Activated CD8-positive, alpha-beta T cell treated with anti-CD3 and anti-CD28 coated beads for 36 hours (primary cell): ENCODE measurements around the gene OLFML3. TPM values are rescaled to one million over a fixed set of nuclear protein-coding genes. Genes with fewer than 3 reads are reported as not detected.
A peak's percentile ranks its signal among the peaks of the same experiment; 100 is the strongest.

Experiments
- ATAC-seq: fragments of 200-7000 bp; cut with Tn5 transposase; one replicate; pipeline ENCODE4 v1.10.0; 2021; ENCODE audit warnings: mild to moderate bottlenecking, moderate library complexity
- CTCF ChIA-PET: fragments of 350-600 bp; sonication (Branson Sonifier 250); formaldehyde crosslinking; loops from one replicate; lab custom pipeline; 2021; ENCODE audit warnings: antibody characterized with exemption; lab: Charles Lee
- POLR2A ChIA-PET: fragments of 350-600 bp; sonication (Branson Sonifier 250); formaldehyde crosslinking; loops from one replicate; lab custom pipeline; 2021; ENCODE audit warnings: antibody characterized with exemption; lab: Charles Lee
- DNase-seq: peaks from one replicate; pipeline ENCODE4 v3.0.0-alpha.2; 2020
- H3K27ac Mint-ChIP-seq: one replicate; pipeline ENCODE4 v1.8.0; 2021; ENCODE audit warnings: mild to moderate bottlenecking, mixed read lengths
- H3K27me3 Mint-ChIP-seq: one replicate; pipeline ENCODE4 v1.8.0; 2021; ENCODE audit warnings: mixed read lengths
- H3K36me3 Mint-ChIP-seq: one replicate; pipeline ENCODE4 v1.8.0; 2021; ENCODE audit warnings: low read depth, mixed read lengths
- H3K4me1 Mint-ChIP-seq: one replicate; pipeline ENCODE4 v1.8.0; 2021; ENCODE audit warnings: low read depth, mixed read lengths
- H3K4me3 Mint-ChIP-seq: one replicate; pipeline ENCODE4 v1.8.0; 2021; ENCODE audit warnings: mild to moderate bottlenecking, moderate library complexity, mixed read lengths
- H3K9me3 Mint-ChIP-seq: one replicate; pipeline ENCODE4 v1.8.0; 2021; ENCODE audit warnings: mixed read lengths
- CTCF ChIP-seq: fragments of 200-600 bp; IDR thresholded peaks from one replicate; pipeline ENCODE4 v1.8.0; 2022; ENCODE audit warnings: antibody characterized with exemption, mild to moderate bottlenecking
- intact Hi-C: fragments of 100-400 bp; cut with micrococcal nuclease; formaldehyde crosslinking; loops from one replicate; pipeline ENCODE4 v1.10.0; 2022
- total RNA-seq, 2 experiments: library from RNA; stranded (reverse); gene quantifications; one replicate each; pipeline ENCODE4 v1.2.3, GENCODE V29; 2021

Gene OLFML3
- total RNA-seq, 2 experiments from 2014 or later, result 0.14 to 0.49 TPM

GRCh38 chr1:113957984-113958383 is 21.3 kb upstream of the OLFML3 start:
- Mint-ChIP-seq H3K4me1 (peaks cover 45% of the 10 kb centered on the region), H3K36me3 (peaks cover 58% of the 10 kb centered on the region), H3K9me3 (no peaks in the 10 kb centered on the region), H3K27me3 (no peaks in the 10 kb centered on the region), H3K27ac (no peak overlapping the region), H3K4me3 (no peak overlapping the region)
- DNase-seq (no peak), ATAC-seq (no peak)
- intact Hi-C loops, result no loop called here
- no peak for TF ChIP-seq CTCF
- CTCF ChIA-PET, result interaction anchor here (0.6 to 4.0 kb wide), 4 partner anchors 11 to 325 kb away, joined by 3 to 12 read pairs (median 6); no protein-coding TSS in a partner anchor
- POLR2A ChIA-PET, result interaction anchor here (0.6 kb wide), 1 partner anchor 152 kb away, joined by 3 read pairs; no protein-coding TSS in a partner anchor

DNA sequence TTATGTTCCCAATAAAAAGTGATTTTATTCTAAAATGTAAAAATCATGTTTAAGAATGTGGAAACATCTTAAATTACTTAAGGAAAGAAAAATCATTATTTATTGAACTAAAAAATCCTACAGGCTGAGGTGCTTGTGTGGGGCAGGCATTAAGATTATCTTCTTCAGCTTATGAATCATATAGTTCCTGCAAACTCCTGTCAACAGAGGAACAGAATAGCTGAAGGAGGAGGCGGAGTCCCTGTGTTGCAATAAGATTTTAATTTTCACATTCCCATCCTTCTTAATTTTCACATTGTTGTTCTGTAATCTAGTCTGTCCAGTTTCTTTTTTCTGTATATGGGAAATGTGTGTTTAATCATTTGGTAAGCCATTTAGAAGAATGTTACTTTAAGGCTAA is 20.6 kb upstream of the OLFML3 start:
- intact Hi-C loops, result no loop called here

GRCh38 chr1:113963281-113963906 is 15.9 kb upstream of the OLFML3 start:
- Mint-ChIP-seq H3K9me3 (no peaks in the 10 kb centered on the region), H3K27ac (peak overlapping the region; percentile 34), H3K4me1 (peaks cover 20% of the 10 kb centered on the region), H3K4me3 (no peak overlapping the region), H3K36me3 (peaks cover 60% of the 10 kb centered on the region), H3K27me3 (no peaks in the 10 kb centered on the region)
- intact Hi-C loops, result no loop called here
- no peak for DNase-seq
- no peak for ATAC-seq
- peak; percentile 14 for TF ChIP-seq CTCF
- ChIA-PET POLR2A (interaction anchor here (1.0 to 2.2 kb wide), 5 partner anchors 11 to 58 kb away, joined by 3 to 8 read pairs (median 5); partner anchors contain the start of genes AP4B1, DCLRE1B and HIPK1), CTCF (interaction anchor here (0.8 to 4.8 kb wide), 13 partner anchors 8 to 319 kb away, joined by 3 to 26 read pairs (median 6); partner anchors contain the start of genes AP4B1 and OLFML3)

More for the DNA sequence above, 20.6 kb upstream of the OLFML3 start:
- Mint-ChIP-seq H3K9me3 (no peaks in the 10 kb centered on the region), H3K4me1 (peaks cover 50% of the 10 kb centered on the region), H3K4me3 (no peak overlapping the region), H3K27me3 (no peaks in the 10 kb centered on the region), H3K27ac (no peak overlapping the region), H3K36me3 (peaks cover 64% of the 10 kb centered on the region)
- ATAC-seq (no peak), DNase-seq (no peak)
- ChIA-PET CTCF (interaction anchor here (2.0 to 4.0 kb wide), 2 partner anchors 12 to 123 kb away, joined by 9 to 12 read pairs; no protein-coding TSS in a partner anchor), POLR2A (no interaction called here)
- TF ChIP-seq CTCF, result no peak

DNA sequence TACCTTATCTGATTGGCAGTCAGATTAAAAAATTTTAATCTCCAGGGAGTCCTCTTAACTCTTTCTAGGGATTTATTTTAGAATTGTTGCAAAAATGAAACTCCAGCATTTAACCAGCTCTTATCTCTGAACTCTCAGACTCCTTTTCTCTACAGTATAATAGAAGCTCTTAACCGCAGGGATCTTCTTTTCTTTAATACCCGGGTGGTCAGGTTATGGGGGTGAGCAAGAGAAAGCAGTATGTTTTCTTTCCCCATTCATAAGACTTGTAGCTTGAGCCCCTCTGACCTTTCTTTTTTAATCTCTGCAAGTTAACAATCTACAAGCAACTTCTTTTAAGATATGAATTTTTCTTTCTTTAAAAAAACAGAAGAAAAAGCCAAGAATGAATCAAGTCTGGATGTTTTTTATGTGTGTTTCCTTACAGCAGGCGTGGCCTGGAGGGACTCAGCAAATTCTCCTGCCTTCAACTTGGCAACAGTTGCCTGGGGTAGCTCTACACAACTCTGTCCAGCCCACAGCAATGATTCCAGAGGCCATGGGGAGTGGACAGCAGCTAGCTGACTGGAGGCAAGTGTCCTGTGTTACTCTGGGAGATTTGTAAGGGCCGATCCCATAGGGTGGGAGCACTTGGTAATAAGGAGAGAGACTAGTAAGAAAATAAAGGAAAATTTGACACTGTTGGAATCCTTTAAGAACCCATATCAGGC is 13.4 kb upstream of the OLFML3 start:
- POLR2A ChIA-PET, result no interaction called here
- TF ChIP-seq CTCF, result no peak
- intact Hi-C loops, result no loop called here

More for the DNA sequence above, 13.4 kb upstream of the OLFML3 start:
- CTCF ChIA-PET, result interaction anchor here (1.1 kb wide), 1 partner anchor 13 kb away, joined by 3 read pairs; no protein-coding TSS in a partner anchor
- DNase-seq, result no peak
- ATAC-seq, result no peak
- Mint-ChIP-seq H3K36me3 (peaks cover 65% of the 10 kb centered on the region), H3K27me3 (no peaks in the 10 kb centered on the region), H3K9me3 (no peaks in the 10 kb centered on the region), H3K4me1 (peaks cover 12% of the 10 kb centered on the region), H3K4me3 (no peak overlapping the region), H3K27ac (peak overlapping the region; percentile 12)
